Caco-2 (cell line): ENCODE results near the gene MICAL3. TPM values are rescaled to one million over a fixed set of nuclear protein-coding genes. Genes with fewer than 3 reads are reported as not detected.

ENCODE experiments used
- BruUV-seq: library from RNA; stranded (reverse); fragments of 400-500 nt; replicated peaks from 2 replicates; lab custom pipeline; 2021; lab: Mats Ljungman, UMichigan
- CTCF ChIA-PET: fragments of 300-600 bp; sonication (Branson Sonifier 250); formaldehyde crosslinking; loops from one replicate; lab custom pipeline; 2022; ENCODE audit warnings: antibody characterized with exemption; lab: Charles Lee
- POLR2A ChIA-PET: fragments of 300-600 bp; sonication (Branson Sonifier 250); formaldehyde crosslinking; loops from one replicate; lab custom pipeline; 2022; ENCODE audit warnings: antibody characterized with exemption; lab: Charles Lee
- DNase-seq, 2 experiments: peaks; one replicate each; pipeline versions ENCODE4 v3.0.0 to v3.0.0-alpha.2; 2020 to 2022
- H3K27me3 ChIP-seq: replicated peaks from 2 replicates; pipeline ENCODE4 v1.6.0; 2011; ENCODE audit warnings: low read length; ENCODE audit not compliant: control insufficient read depth, insufficient read depth
- H3K36me3 ChIP-seq: 2 replicates; pipeline ENCODE4 v1.5.1; 2011; ENCODE audit warnings: low read length; ENCODE audit not compliant: control insufficient read depth, insufficient read depth
- H3K4me1 ChIP-seq: fragments of 250-450 bp; sonication (Bioruptor Pico); 2 replicates; pipeline ENCODE4 v1.5.1; 2020; ENCODE audit warnings: mild to moderate bottlenecking
- H3K4me3 ChIP-seq: 2 replicates; pipeline ENCODE4 v1.5.1; 2011; ENCODE audit warnings: low read depth, mild to moderate bottlenecking, control low read depth, low read length
- H3K9me3 ChIP-seq: fragments of 250-450 bp; sonication (Bioruptor Pico); 2 replicates; pipeline ENCODE4 v1.5.1; 2020; ENCODE audit warnings: mild to moderate bottlenecking, moderate library complexity
- H3K27ac Mint-ChIP-seq: one replicate; pipeline ENCODE4 v1.8.0; 2022; ENCODE audit warnings: mixed read lengths; ENCODE audit not compliant: unreplicated experiment
- H3K27me3 Mint-ChIP-seq: one replicate; pipeline ENCODE4 v1.8.0; 2022; ENCODE audit warnings: mixed read lengths; ENCODE audit not compliant: insufficient read depth, unreplicated experiment
- H3K36me3 Mint-ChIP-seq: one replicate; pipeline ENCODE4 v1.8.0; 2022; ENCODE audit warnings: mild to moderate bottlenecking, mixed read lengths; ENCODE audit not compliant: insufficient read depth, unreplicated experiment
- H3K4me1 Mint-ChIP-seq: one replicate; pipeline ENCODE4 v1.8.0; 2022; ENCODE audit warnings: low read depth, mixed read lengths; ENCODE audit not compliant: unreplicated experiment
- H3K4me3 Mint-ChIP-seq: one replicate; pipeline ENCODE4 v1.8.0; 2022; ENCODE audit warnings: mild to moderate bottlenecking, moderate library complexity, mixed read lengths; ENCODE audit not compliant: unreplicated experiment
- H3K9me3 Mint-ChIP-seq: one replicate; pipeline ENCODE4 v1.8.0; 2022; ENCODE audit warnings: mixed read lengths; ENCODE audit not compliant: unreplicated experiment
- intact Hi-C: fragments of 100-400 bp; cut with micrococcal nuclease; formaldehyde crosslinking; loops from one replicate; pipeline ENCODE4 v1.10.0; 2022; ENCODE audit not compliant: unreplicated experiment
- total RNA-seq: library from RNA; stranded (reverse); gene quantifications from 2 replicates; pipeline ENCODE4 v1.2.3, GENCODE V29; 2022
- TF ChIP-seq, protein P1 (sequence below), 2 experiments: fragments of 200-600 bp in 1 of 2; IDR thresholded peaks; 1 replicate in 1 of 2; 2 replicates in 1 of 2; pipeline versions ENCODE4 v1.5.1 to v1.8.0; 2011 to 2022; ENCODE audit warnings: antibody characterized with exemption in 1 of 2, control low read depth in 1 of 2, inconsistent platforms in 1 of 2, low read depth in 1 of 2, low read length in 1 of 2, mild to moderate bottlenecking in 1 of 2, moderate library complexity in 1 of 2; ENCODE audit not compliant: insufficient read depth in 1 of 2, severe bottlenecking in 1 of 2, unreplicated experiment in 1 of 2

Gene MICAL3
- total RNA-seq, 1 experiment from 2014 or later = 65.6 TPM

DNA sequence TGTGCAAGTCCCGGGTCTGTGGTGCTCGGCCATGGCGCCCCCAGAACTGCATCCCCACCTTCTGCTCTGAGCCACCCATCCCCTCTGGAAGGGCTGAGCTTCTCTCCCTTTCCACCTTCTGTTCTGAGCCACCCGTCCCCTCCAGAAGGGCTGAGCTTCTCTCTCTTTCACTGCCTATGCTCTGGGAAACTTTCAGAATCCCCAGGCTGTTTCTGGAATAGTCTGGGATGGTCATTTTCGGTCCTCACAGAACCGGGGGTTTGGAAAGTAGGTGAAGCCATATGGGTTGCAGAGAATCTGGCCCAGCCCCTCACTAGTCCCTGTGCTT lies 246.7 kb downstream of the MICAL3 start:
- H3K4me1 ChIP-seq = peaks cover 9% of the 10 kb centered on the region; the same call in 1 of the 2 replicates

DNA sequence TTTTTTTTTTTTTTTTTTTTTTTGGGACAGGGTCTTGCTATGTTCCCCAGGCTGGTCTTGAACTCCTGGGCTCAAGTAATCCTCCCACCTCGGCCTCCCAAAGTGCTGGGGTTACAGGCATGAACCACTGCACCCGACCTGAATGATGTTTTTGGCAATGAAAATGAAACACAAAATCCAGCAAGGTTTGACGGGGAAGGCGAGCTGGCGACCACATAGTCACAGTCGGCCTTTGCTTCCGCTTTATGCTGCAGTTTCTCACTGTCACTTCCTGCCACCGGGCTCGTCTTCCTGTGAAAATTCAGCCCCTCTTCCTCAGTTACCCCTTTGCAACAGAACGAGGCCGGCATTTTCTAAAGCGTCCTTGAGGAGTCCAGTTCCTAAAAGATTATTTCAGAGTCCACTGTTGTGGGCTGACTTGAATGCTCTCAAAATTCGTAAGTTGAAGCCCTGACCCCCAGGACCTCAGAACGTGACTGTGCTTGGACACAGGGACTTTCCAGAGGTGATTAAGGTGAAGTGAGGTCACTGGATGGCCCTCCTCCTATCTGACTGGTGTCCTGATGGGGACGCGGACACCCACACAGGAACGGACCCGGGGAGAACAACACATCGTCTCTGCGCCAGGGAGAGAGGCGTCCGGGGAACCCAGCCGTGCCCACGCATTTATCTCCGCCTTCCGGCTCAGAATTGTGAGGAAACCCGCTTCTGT lies 247.2 kb downstream of the MICAL3 start:
- ChIA-PET CTCF (no interaction called here), POLR2A (no interaction called here)
- TF ChIP-seq, protein P1, sequence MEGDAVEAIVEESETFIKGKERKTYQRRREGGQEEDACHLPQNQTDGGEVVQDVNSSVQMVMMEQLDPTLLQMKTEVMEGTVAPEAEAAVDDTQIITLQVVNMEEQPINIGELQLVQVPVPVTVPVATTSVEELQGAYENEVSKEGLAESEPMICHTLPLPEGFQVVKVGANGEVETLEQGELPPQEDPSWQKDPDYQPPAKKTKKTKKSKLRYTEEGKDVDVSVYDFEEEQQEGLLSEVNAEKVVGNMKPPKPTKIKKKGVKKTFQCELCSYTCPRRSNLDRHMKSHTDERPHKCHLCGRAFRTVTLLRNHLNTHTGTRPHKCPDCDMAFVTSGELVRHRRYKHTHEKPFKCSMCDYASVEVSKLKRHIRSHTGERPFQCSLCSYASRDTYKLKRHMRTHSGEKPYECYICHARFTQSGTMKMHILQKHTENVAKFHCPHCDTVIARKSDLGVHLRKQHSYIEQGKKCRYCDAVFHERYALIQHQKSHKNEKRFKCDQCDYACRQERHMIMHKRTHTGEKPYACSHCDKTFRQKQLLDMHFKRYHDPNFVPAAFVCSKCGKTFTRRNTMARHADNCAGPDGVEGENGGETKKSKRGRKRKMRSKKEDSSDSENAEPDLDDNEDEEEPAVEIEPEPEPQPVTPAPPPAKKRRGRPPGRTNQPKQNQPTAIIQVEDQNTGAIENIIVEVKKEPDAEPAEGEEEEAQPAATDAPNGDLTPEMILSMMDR (IDR thresholded peaks at IDR 0.05; ENCODE audit: insufficient read depth in 1 of 2, low read depth in 1 of 2, low read length in 1 of 2, severe bottlenecking in 1 of 2, unreplicated experiment in 1 of 2) = no peak
- no peaks in the 10 kb centered on the region; the same call in 1 of the 2 replicates for H3K36me3 ChIP-seq
- DNase-seq = no peak
- H3K4me3 ChIP-seq = no peak overlapping the region
- Mint-ChIP-seq H3K27me3 (no peaks in the 10 kb centered on the region), H3K4me1 (peaks cover 6% of the 10 kb centered on the region), H3K27ac (no peak overlapping the region), H3K9me3 (no peaks in the 10 kb centered on the region), H3K36me3 (peaks cover 12% of the 10 kb centered on the region), H3K4me3 (no peak overlapping the region)
- peaks cover 9% of the 10 kb centered on the region; the same call in 1 of the 2 replicates for H3K4me1 ChIP-seq
- no TSS peak for BruUV-seq
- H3K9me3 ChIP-seq = no peaks in the 10 kb centered on the region
- intact Hi-C loops = no loop called here
- no peaks in the 10 kb centered on the region for H3K27me3 ChIP-seq

More for the DNA sequence above, 246.7 kb downstream of the MICAL3 start:
- intact Hi-C loops = no loop called here
- Histone ChIP-seq H3K27me3 (no peaks in the 10 kb centered on the region), H3K36me3 (no peaks in the 10 kb centered on the region), H3K9me3 (no peaks in the 10 kb centered on the region), H3K4me3 (no peak overlapping the region)
- Mint-ChIP-seq H3K9me3 (no peaks in the 10 kb centered on the region), H3K36me3 (peaks cover 12% of the 10 kb centered on the region), H3K4me1 (peaks cover 6% of the 10 kb centered on the region), H3K27me3 (no peaks in the 10 kb centered on the region), H3K4me3 (no peak overlapping the region), H3K27ac (no peak overlapping the region)
- no peak for DNase-seq
- CTCF ChIA-PET = no interaction called here
- POLR2A ChIA-PET = no interaction called here
- no TSS peak for BruUV-seq
- TF ChIP-seq, protein P1 (IDR thresholded peaks at IDR 0.05; ENCODE audit: insufficient read depth in 1 of 2, low read depth in 1 of 2, low read length in 1 of 2, severe bottlenecking in 1 of 2, unreplicated experiment in 1 of 2) = no peak

DNA sequence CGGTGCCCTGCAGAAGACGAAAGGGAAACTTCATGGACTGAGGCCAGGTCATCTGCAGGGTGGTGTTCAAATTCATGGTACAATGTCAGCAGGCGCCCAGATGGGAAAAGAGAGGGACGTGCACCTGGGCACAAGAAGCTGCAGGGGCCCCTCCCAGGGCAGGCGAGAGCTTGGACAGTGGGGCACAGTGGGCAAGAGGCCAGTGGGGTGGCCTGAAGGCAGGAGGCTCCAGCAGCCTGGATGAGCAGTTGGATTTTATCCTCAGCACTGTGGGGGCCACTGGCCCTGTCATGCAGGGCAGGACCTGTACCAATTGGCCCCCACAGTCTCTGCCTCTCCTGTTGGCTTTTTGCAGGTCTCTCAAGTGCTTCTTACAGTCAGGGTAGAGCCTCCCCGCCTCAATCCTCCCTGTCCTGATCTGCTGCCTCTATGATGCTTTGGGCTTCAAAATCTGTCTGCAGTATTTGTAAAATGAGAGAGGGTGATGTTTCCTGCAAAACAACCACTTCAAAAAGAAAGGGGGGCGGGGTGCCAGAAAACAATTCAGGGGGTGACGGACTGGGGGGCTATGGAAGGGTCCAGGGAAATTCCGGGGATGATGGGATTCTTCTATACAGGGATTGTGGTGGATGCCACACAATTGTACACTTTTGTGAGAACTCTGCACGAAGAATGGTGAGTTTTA lies 248.4 kb downstream of the MICAL3 start:
- ChIA-PET CTCF (no interaction called here), POLR2A (no interaction called here)
- Histone ChIP-seq H3K4me3 (no peak overlapping the region), H3K9me3 (no peaks in the 10 kb centered on the region), H3K4me1 (peaks cover 9% of the 10 kb centered on the region; the same call in 1 of the 2 replicates), H3K36me3 (no peaks in the 10 kb centered on the region; the same call in 1 of the 2 replicates), H3K27me3 (no peaks in the 10 kb centered on the region)
- no peak for DNase-seq
- Mint-ChIP-seq H3K4me1 (peaks cover 6% of the 10 kb centered on the region), H3K27me3 (no peaks in the 10 kb centered on the region), H3K4me3 (peak overlapping the region; percentile 75), H3K9me3 (no peaks in the 10 kb centered on the region), H3K27ac (no peak overlapping the region), H3K36me3 (peaks cover 12% of the 10 kb centered on the region)
- BruUV-seq = no TSS peak
- intact Hi-C loops = no loop called here
- TF ChIP-seq, protein P1 (IDR thresholded peaks at IDR 0.05; ENCODE audit: insufficient read depth in 1 of 2, low read depth in 1 of 2, low read length in 1 of 2, severe bottlenecking in 1 of 2, unreplicated experiment in 1 of 2) = no peak
